Erythroblast (primary cell): ENCODE data around the gene FLT1.

Source experiments
- GATA1 ChIP-seq: IDR thresholded peaks from 2 replicates; pipeline ENCODE4 v1.6.1; 2011; ENCODE audit warnings: low read depth, mild to moderate bottlenecking, control low read depth, low read length, moderate library complexity
- POLR2A ChIP-seq: IDR thresholded peaks from 2 replicates; pipeline ENCODE4 v1.6.1; 2011; ENCODE audit warnings: mild to moderate bottlenecking, low read length

GRCh38 chr13:28449826-28450773, 44.8 kb downstream of the FLT1 start:
- TF ChIP-seq POLR2A (no peak), GATA1 (no peak)
